ENCODE measurements around the gene PCNX2.

- no peak for TF ChIP-seq CTCF (IDR thresholded peaks at IDR 0.05)
- TF ChIP-seq EP300 (IDR thresholded peaks at IDR 0.05): no peak
- TF ChIP-seq POLR2AphosphoS5 (IDR thresholded peaks at IDR 0.05): no peak
These were observed 356.6 kb downstream of the PCNX2 start for GRCh38 chr1:232938926-232939325.

All from stomach (tissue), 4 donors.